Measurements from ENCODE around the gene CXADR. TPM values are rescaled to one million over a fixed set of nuclear protein-coding genes. Genes with fewer than 3 reads are reported as not detected.
A peak's percentile ranks its signal among the peaks of the same experiment; 100 is the strongest.

Gene CXADR
- polyA plus RNA-seq, 4 donors = 31.4 to 41.5 (median 36.2) TPM

DNA sequence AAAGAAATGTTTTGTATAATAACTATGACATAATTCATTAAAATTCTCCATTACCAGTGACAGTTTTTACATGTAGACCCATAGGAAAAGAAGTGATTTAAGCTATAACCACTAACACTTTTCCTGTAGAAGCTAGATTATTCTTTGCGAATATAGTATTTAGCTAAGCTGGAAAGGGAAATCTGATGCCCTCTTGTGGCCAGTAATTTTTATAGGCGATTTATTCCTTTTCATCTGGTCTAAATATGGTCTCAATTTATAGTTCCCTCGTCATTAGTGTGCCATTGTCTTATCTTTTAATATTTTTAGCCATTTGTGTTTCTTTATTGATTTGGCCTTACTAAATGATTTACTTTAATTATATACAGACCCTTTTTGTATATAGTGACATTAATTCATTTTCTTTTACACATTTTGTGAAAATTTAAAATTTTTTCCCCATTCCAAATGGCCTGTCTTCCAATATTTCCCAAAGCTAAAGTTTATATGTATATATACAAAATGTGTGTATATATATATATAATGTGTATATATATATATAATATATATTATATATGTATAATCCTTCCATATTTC is 73.1 kb downstream of the CXADR start:
- peak in 2 of 4 donors; percentile 13 to 28 for DNase-seq (ENCODE audit: low read depth in 4 of 4, low spot score in 2 of 4)

DNA sequence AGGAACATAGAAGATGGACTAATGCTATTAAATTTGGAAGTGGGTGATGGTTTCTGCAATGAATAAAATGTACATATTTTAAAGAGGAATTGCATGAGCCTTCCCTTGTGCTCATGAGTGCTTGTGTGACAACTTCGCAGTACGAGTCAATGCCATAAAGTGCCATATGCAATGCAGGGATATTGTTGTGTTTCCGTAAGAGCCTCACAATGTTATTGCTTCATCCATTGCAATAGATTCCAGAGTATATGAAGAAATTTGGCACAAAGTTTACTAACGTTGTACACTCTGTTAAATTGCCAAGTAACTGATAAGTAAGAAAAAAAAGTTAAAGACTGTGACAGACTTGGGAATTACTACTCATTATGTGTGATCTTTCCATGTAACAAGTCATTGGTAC is 77.6 kb downstream of the CXADR start:
- no peak for DNase-seq (ENCODE audit: low read depth in 4 of 4, low spot score in 2 of 4)

DNA sequence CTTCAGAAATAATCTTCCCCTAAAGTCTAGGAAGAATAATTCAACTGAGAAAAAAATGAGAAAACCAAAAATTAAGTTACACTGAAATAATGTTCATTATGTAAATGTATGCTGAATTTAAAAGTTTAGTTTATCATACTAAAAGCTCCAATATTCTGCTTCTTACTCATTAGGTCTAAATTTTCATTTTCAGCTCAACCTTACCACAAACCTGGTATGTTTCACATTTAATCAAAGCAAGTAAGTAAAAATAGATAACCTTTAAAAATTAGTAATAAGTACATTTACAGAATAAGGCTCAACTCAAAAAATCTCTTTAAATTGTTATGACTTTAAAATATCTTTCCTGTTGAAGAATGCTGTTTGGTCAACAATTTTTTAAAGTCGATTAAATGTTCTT is 84.8 kb downstream of the CXADR start:
- DNase-seq (ENCODE audit: low read depth in 4 of 4, low spot score in 2 of 4) = no peak

- no peak for DNase-seq (ENCODE audit: low read depth in 4 of 4, low spot score in 2 of 4)
Measured at GRCh38 chr21:17598437-17598836, 85.6 kb downstream of the CXADR start.

GRCh38 chr21:17602874-17603273 is 90.0 kb downstream of the CXADR start:
- no peak for DNase-seq (ENCODE audit: low read depth in 4 of 4, low spot score in 2 of 4)

- DNase-seq (ENCODE audit: low read depth in 4 of 4, low spot score in 2 of 4) = no peak
Measured at GRCh38 chr21:17607684-17608083, 94.8 kb downstream of the CXADR start.

GRCh38 chr21:17609681-17610080 is 96.8 kb downstream of the CXADR start:
- no peak for DNase-seq (ENCODE audit: low read depth in 4 of 4, low spot score in 2 of 4)

DNA sequence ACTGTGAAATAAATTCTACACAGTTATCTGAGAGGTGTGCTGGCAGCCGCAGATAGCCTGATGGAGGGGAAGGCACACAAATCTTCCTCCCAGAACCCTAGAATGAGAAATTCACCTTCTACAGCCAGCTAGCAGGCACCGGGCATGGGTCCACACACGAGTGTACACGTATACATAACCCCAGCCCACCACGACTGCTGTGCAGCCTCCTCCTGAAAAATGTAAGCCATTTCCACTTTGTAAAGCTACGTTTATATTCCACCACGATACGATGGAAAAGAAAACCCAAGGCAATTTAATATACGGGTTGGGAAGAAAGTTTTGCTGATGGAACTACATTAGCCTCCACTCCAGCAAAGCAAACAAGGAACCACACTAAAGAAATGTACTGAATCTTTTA is 98.1 kb downstream of the CXADR start:
- DNase-seq (ENCODE audit: low read depth in 4 of 4, low spot score in 2 of 4) = peak in 1 of 4 donors; percentile 14

- peak; percentile 80 to 86 (median 83) for DNase-seq (ENCODE audit: low read depth in 4 of 4, low spot score in 2 of 4)
Measured at GRCh38 chr21:17611414-17612022, 98.7 kb downstream of the CXADR start.

- no peak for DNase-seq (ENCODE audit: low read depth in 4 of 4, low spot score in 2 of 4)
Measured at GRCh38 chr21:17612023-17612564, 99.3 kb downstream of the CXADR start.

DNA sequence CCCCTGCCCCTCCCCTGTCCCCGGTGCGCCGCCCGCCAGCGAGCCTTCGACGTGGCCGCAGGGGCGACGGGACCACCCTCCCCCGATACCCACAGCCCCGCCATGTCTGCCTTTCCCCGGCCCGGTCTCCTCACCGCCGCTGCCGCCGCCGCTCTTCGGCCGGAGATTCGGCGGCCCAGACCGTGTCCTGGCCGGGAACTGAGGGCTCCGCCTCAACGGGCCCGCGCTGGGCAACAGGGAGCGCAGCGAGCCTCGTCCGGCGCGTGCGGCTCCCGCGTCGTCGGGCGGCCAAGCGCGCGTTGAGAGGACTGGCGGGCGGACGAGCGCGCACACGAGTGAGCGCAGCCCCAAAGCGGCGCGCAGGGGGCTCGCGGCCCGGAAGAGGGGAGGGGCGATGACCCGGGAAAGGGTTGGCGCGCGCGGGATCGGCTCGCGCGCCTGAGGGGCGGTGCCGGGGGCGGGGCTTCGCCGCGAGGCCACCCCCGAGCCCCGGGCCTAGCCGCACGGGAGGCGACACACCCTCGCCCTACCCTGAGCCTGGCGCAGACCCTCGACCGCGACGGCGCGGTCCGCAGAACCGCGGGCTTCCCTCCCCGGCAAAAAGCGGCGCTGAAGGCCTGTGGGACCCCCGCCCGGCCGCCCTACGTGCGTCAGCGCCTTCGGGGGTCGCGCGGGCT is 99.9 kb downstream of the CXADR start, which contains the start of gene BTG3:
Gene BTG3, minus strand, starts transcription at position 337 of the 677 bp plus-strand sequence. CDS start 3,757 bp downstream, outside the sequence.
- peak; percentile 43 to 65 (median 62) for DNase-seq (ENCODE audit: low read depth in 4 of 4, low spot score in 2 of 4)

- peak in 3 of 4 donors; percentile 26 to 42 (median 34) for DNase-seq (ENCODE audit: low read depth in 4 of 4, low spot score in 2 of 4)
Measured at GRCh38 chr21:17613242-17613676, 100.4 kb downstream of the CXADR start.

GRCh38 chr21:17616831-17617230 is 104.0 kb downstream of the CXADR start:
- no peak for DNase-seq (ENCODE audit: low read depth in 4 of 4, low spot score in 2 of 4)

- no peak for DNase-seq (ENCODE audit: low read depth in 4 of 4, low spot score in 2 of 4)
Measured at GRCh38 chr21:17622018-17622417, 109.2 kb downstream of the CXADR start.

DNA sequence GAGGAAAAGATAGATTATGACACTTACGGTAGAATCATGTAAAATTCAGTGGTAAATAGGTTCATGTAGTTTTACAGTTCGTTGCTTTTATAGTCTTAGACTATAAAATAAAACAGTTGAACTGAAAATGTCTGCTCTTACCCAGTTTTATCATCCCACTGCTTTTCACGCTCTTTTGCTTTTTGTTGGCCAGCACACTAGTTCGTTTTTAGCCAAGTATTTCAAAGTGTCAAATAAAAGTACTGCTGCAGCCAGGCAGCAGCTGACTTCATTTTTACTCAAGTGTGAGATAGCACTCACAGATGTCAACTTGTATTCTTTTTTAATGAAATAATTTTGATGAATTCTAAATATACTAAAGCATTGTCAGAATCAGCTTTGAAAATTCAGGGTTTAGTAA is 118.4 kb downstream of the CXADR start:
- no peak for DNase-seq (ENCODE audit: low read depth in 4 of 4, low spot score in 2 of 4)

DNA sequence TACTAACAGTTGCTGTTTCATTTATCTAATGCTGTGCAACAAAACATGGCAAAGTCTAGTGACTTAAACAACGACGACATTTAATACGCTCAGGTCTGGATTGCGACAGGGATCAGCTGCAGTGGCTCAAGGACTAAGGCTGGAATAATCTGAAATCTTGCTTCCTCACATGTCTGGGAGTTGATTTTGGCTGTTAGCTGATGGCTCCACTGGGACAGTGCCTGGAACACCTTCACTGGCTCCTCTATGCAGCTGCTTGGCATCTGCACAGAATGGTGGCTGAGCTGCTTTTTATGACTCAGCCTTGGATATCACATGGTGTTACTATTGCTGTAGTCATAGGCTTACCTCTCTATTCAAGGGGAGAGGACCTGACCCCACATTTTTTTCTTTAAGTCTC is 123.9 kb downstream of the CXADR start:
- DNase-seq (ENCODE audit: low read depth in 4 of 4, low spot score in 2 of 4) = no peak

- DNase-seq (ENCODE audit: low read depth in 4 of 4, low spot score in 2 of 4) = no peak
Measured at GRCh38 chr21:17640821-17641220, 128.0 kb downstream of the CXADR start.

Measured in left renal cortex interstitium (tissue), 4 donors.